K562 (cell line): ENCODE data around the gene ELMO1. TPM values are rescaled to one million over a fixed set of nuclear protein-coding genes. Genes with fewer than 3 reads are reported as not detected.

ENCODE experiments used
- CEBPB ChIP-seq: fragments of 450-650 bp; IDR thresholded peaks from 2 replicates; pipeline ENCODE4 v1.6.1; 2016; ENCODE audit warnings: missing genetic modification characterization, missing compliant biosample characterization
- DPF2 ChIP-seq: fragments of 450-650 bp; IDR thresholded peaks from 2 replicates; pipeline ENCODE4 v1.6.1; 2016
- EGR1 ChIP-seq: fragments of 450-650 bp; conservative IDR thresholded peaks from 2 replicates; pipeline ENCODE4 v1.6.1; 2017; ENCODE audit warnings: mild to moderate bottlenecking
- KAT2B ChIP-seq: IDR thresholded peaks from one replicate; pipeline ENCODE4 v1.6.1; 2012; ENCODE audit warnings: low read depth, mild to moderate bottlenecking, control low read depth, inconsistent platforms, low read length, moderate library complexity
- POU5F1 ChIP-seq: fragments of 150-350 bp; IDR thresholded peaks from 2 replicates; pipeline ENCODE4 v1.6.1; 2014; ENCODE audit warnings: borderline replicate concordance, low read length, low read depth, mild to moderate bottlenecking; ENCODE audit not compliant: partially characterized antibody
- RBM17 ChIP-seq: fragments of 200-400 bp; formaldehyde crosslinking; IDR thresholded peaks from 2 replicates; pipeline ENCODE4 v1.6.1; 2017; ENCODE audit warnings: low read depth, mild to moderate bottlenecking, low read length, borderline replicate concordance
- SMAD3 ChIP-seq: fragments of 450-650 bp; formaldehyde crosslinking; conservative IDR thresholded peaks from 2 replicates; pipeline ENCODE4 v1.4.0; 2020; ENCODE audit warnings: mild to moderate bottlenecking
- ZNF174 ChIP-seq: fragments of 250-450 bp; sonication (Bioruptor Pico); IDR thresholded peaks from 2 replicates; pipeline ENCODE4 v1.4.0; 2020; ENCODE audit warnings: mild to moderate bottlenecking
- ZNF282 ChIP-seq: sonication (generic); formaldehyde crosslinking; IDR thresholded peaks from 2 replicates; pipeline ENCODE4 v1.8.1; 2023; ENCODE audit warnings: missing genetic modification reagents
- ZNF445 ChIP-seq: fragments of 250-450 bp; sonication (Bioruptor Pico); IDR thresholded peaks from 2 replicates; pipeline ENCODE4 v1.4.0; 2020; ENCODE audit warnings: low read depth, mild to moderate bottlenecking, moderate library complexity
- polyA plus RNA-seq, 8 experiments: library from polyadenylated mRNA; depleted of rRNA in 4 of 8; stranded (reverse) in 5 of 8; unstranded in 3 of 8; fragments of >200 nt; fragmentation: Nextera tagmentation in 2 of 8; fragmentation: Illumina TruSeq in 1 of 8; extraction: Ambion mirVana in 2 of 8; extraction: Trizol in 1 of 8; gene quantifications; 2 replicates each; pipeline versions ENCODE4 v1.2.1 to v1.2.3, GENCODE V29; 2011 to 2014; ENCODE audit warnings: inconsistent platforms in 1 of 8, missing spikeins in 1 of 8
- total RNA-seq, 7 experiments: library from RNA; depleted of rRNA in 6 of 7; stranded (reverse); fragments of >200 nt in 6 of 7; fragmentation: Illumina TruSeq in 2 of 7; extraction: Trizol in 2 of 7; gene quantifications; 2 replicates each; pipeline versions ENCODE4 v1.2.1 to v1.2.3, GENCODE V29; 2011 to 2021; ENCODE audit warnings: low replicate concordance in 1 of 7
- TF ChIP-seq, protein P1 (sequence below): fragments of 450-650 bp; IDR thresholded peaks from 2 replicates; pipeline ENCODE4 v1.6.1; 2018; ENCODE audit not compliant: partially characterized antibody
- TF ChIP-seq, protein P2 (sequence below): fragments of 250-450 bp; sonication (Bioruptor Pico); IDR thresholded peaks from 2 replicates; pipeline ENCODE4 v1.4.0; 2020
- TF ChIP-seq, protein P3 (sequence below): sonication (generic); formaldehyde crosslinking; IDR thresholded peaks from 2 replicates; pipeline ENCODE4 v1.8.0; 2023; ENCODE audit warnings: mild to moderate bottlenecking, missing genetic modification reagents
- TF ChIP-seq, protein P4 (sequence below): sonication (generic); formaldehyde crosslinking; IDR thresholded peaks from 2 replicates; pipeline ENCODE4 v1.9.0; 2022; ENCODE audit warnings: mild to moderate bottlenecking, missing genetic modification reagents

ELMO1 gene
- total and polyA plus RNA-seq, 9 of the 15 experiments (the other 6 are each of a cell fraction or from before 2014, with no cell fraction given) = 0.36 to 7.2 (median 3.6) TPM

DNA sequence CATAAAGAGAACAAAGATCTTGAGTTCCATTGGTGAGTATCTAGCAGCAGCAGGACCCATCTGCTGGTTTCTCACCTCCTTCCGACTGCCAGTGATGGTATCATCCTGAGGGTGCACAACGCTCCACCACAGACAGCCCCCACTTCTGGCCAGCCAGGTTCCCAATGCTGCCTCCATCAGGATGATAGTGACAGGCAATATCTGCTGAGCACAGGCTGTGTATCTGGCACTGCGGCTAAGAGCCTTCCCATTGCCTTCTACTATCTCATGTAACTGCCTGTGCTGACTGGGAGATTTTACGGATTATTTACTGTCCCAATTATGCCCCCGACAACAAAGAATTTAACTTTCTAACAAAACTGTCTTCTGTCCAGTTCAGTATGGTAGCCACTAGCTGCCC is 372.0 kb downstream of the ELMO1 start (continued):
- TF ChIP-seq, protein P1, sequence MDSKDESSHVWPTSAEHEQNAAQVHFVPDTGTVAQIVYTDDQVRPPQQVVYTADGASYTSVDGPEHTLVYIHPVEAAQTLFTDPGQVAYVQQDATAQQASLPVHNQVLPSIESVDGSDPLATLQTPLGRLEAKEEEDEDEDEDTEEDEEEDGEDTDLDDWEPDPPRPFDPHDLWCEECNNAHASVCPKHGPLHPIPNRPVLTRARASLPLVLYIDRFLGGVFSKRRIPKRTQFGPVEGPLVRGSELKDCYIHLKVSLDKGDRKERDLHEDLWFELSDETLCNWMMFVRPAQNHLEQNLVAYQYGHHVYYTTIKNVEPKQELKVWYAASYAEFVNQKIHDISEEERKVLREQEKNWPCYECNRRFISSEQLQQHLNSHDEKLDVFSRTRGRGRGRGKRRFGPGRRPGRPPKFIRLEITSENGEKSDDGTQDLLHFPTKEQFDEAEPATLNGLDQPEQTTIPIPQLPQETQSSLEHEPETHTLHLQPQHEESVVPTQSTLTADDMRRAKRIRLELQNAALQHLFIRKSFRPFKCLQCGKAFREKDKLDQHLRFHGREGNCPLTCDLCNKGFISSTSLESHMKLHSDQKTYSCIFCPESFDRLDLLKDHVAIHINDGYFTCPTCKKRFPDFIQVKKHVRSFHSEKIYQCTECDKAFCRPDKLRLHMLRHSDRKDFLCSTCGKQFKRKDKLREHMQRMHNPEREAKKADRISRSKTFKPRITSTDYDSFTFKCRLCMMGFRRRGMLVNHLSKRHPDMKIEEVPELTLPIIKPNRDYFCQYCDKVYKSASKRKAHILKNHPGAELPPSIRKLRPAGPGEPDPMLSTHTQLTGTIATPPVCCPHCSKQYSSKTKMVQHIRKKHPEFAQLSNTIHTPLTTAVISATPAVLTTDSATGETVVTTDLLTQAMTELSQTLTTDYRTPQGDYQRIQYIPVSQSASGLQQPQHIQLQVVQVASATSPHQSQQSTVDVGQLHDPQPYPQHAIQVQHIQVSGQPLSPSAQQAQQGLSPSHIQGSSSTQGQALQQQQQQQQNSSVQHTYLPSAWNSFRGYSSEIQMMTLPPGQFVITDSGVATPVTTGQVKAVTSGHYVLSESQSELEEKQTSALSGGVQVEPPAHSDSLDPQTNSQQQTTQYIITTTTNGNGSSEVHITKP = peak; percentile 9
- no peak for TF ChIP-seq DPF2
- TF ChIP-seq SMAD3 = no peak
- TF ChIP-seq, protein P2, sequence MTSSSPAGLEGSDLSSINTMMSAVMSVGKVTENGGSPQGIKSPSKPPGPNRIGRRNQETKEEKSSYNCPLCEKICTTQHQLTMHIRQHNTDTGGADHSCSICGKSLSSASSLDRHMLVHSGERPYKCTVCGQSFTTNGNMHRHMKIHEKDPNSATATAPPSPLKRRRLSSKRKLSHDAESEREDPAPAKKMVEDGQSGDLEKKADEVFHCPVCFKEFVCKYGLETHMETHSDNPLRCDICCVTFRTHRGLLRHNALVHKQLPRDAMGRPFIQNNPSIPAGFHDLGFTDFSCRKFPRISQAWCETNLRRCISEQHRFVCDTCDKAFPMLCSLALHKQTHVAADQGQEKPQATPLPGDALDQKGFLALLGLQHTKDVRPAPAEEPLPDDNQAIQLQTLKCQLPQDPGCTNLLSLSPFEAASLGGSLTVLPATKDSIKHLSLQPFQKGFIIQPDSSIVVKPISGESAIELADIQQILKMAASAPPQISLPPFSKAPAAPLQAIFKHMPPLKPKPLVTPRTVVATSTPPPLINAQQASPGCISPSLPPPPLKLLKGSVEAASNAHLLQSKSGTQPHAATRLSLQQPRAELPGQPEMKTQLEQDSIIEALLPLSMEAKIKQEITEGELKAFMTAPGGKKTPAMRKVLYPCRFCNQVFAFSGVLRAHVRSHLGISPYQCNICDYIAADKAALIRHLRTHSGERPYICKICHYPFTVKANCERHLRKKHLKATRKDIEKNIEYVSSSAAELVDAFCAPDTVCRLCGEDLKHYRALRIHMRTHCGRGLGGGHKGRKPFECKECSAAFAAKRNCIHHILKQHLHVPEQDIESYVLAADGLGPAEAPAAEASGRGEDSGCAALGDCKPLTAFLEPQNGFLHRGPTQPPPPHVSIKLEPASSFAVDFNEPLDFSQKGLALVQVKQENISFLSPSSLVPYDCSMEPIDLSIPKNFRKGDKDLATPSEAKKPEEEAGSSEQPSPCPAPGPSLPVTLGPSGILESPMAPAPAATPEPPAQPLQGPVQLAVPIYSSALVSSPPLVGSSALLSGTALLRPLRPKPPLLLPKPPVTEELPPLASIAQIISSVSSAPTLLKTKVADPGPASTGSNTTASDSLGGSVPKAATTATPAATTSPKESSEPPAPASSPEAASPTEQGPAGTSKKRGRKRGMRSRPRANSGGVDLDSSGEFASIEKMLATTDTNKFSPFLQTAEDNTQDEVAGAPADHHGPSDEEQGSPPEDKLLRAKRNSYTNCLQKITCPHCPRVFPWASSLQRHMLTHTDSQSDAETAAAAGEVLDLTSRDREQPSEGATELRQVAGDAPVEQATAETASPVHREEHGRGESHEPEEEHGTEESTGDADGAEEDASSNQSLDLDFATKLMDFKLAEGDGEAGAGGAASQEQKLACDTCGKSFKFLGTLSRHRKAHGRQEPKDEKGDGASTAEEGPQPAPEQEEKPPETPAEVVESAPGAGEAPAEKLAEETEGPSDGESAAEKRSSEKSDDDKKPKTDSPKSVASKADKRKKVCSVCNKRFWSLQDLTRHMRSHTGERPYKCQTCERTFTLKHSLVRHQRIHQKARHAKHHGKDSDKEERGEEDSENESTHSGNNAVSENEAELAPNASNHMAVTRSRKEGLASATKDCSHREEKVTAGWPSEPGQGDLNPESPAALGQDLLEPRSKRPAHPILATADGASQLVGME = no peak
- no peak for TF ChIP-seq KAT2B
- TF ChIP-seq CEBPB (tag) = no peak
- TF ChIP-seq RBM17 = no peak
- TF ChIP-seq ZNF174 (CRISPR knock-in tag) = no peak
- no peak for TF ChIP-seq POU5F1
- TF ChIP-seq ZNF445 = no peak
- TF ChIP-seq, protein P3, sequence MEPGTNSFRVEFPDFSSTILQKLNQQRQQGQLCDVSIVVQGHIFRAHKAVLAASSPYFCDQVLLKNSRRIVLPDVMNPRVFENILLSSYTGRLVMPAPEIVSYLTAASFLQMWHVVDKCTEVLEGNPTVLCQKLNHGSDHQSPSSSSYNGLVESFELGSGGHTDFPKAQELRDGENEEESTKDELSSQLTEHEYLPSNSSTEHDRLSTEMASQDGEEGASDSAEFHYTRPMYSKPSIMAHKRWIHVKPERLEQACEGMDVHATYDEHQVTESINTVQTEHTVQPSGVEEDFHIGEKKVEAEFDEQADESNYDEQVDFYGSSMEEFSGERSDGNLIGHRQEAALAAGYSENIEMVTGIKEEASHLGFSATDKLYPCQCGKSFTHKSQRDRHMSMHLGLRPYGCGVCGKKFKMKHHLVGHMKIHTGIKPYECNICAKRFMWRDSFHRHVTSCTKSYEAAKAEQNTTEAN (CRISPR knock-in tag) = no peak
- TF ChIP-seq, protein P4, sequence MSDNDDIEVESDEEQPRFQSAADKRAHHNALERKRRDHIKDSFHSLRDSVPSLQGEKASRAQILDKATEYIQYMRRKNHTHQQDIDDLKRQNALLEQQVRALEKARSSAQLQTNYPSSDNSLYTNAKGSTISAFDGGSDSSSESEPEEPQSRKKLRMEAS (CRISPR knock-in tag) = no peak
- TF ChIP-seq EGR1 = no peak
- no peak for TF ChIP-seq ZNF282 (CRISPR knock-in tag)
